ENCODE measurements around the gene ACTRT2. TPM values are rescaled to one million over a fixed set of nuclear protein-coding genes. Genes with fewer than 3 reads are reported as not detected.

The ACTRT2 gene
- total and polyA plus RNA-seq, 2 experiments from 2014 or later: not detected

GRCh38 chr1:3014443-3015268 lies 6.6 kb upstream of the ACTRT2 start:
- Histone ChIP-seq H3K27ac (no peak overlapping the region), H3K27me3 (replicated peaks; ENCODE audit: insufficient read depth) (peaks cover 13% of the 10 kb centered on the region), H3K4me3 (no peak overlapping the region), H3K9me2 (ENCODE audit: insufficient read depth) (no peaks in the 10 kb centered on the region), H3F3A (ENCODE audit: insufficient read depth) (no peaks in the 10 kb centered on the region), H3K36me3 (ENCODE audit: low read depth) (no peaks in the 10 kb centered on the region), H3K9ac (no peak overlapping the region), H2AFZ (no peak overlapping the region), H3K79me2 (ENCODE audit: insufficient read depth) (no peaks in the 10 kb centered on the region), H3K4me2 (ENCODE audit: unreplicated experiment) (no peak overlapping the region), H4K20me1 (ENCODE audit: insufficient read depth) (no peaks in the 10 kb centered on the region), H3K4me1 (ENCODE audit: insufficient read depth) (no peaks in the 10 kb centered on the region), H3K9me3 (ENCODE audit: low read depth) (no peaks in the 10 kb centered on the region)
- no peak for DNase-seq
- no peak for TF ChIP-seq EZH2phosphoT487 (IDR thresholded peaks at IDR 0.05; ENCODE audit: insufficient read depth, low read depth)
- TF ChIP-seq EZH2 (IDR thresholded peaks at IDR 0.05; ENCODE audit: insufficient read depth, poor library complexity, severe bottlenecking): no peak
- in situ Hi-C loops (cut with MboI): loop anchor here (10.0 to 25.0 kb wide), 2 partner anchors 400 to 602 kb away; partner anchors contain the start of gene PEX10
- 46 to 50% methylated on average over 26 of the region's 26 CpGs for WGBS, 2 experiments (ENCODE audit: low coverage in 1 of 2, low lambda C conversion rate in 2 of 2, missing lambda C conversion rate in 2 of 2)

DNA sequence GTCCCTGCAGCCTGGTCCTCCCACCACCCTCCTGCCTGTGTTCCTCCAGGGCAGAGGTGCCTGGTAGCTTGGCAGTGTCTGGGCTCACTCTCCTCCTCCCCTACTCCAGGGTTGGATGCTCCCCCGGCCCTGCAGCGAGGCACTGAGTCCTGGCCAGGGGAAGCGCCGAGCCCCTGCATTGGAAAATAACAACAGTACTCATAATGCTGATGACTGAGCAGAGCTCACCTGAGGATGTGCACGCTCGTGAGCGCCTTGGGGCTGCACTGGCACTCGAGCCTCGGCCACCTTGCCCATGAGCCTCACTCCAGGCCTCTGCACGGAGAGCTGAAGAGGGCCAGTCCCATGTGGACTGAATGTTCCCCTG lies 6.0 kb upstream of the ACTRT2 start:
- Histone ChIP-seq H3K36me3 (ENCODE audit: low read depth) (no peaks in the 10 kb centered on the region), H4K20me1 (ENCODE audit: insufficient read depth) (no peaks in the 10 kb centered on the region), H3K4me2 (ENCODE audit: unreplicated experiment) (no peak overlapping the region), H3K9me3 (ENCODE audit: low read depth) (no peaks in the 10 kb centered on the region), H3K27ac (no peak overlapping the region), H3K27me3 (replicated peaks; ENCODE audit: insufficient read depth) (peaks cover 13% of the 10 kb centered on the region), H3K9ac (no peak overlapping the region), H3K79me2 (ENCODE audit: insufficient read depth) (no peaks in the 10 kb centered on the region), H3K9me2 (ENCODE audit: insufficient read depth) (no peaks in the 10 kb centered on the region), H3F3A (ENCODE audit: insufficient read depth) (no peaks in the 10 kb centered on the region), H2AFZ (no peak overlapping the region), H3K4me3 (no peak overlapping the region), H3K4me1 (ENCODE audit: insufficient read depth) (no peaks in the 10 kb centered on the region)
- TF ChIP-seq EZH2phosphoT487 (IDR thresholded peaks at IDR 0.05; ENCODE audit: insufficient read depth, low read depth) (no peak), EZH2 (IDR thresholded peaks at IDR 0.05; ENCODE audit: insufficient read depth, poor library complexity, severe bottlenecking) (no peak)
- in situ Hi-C loops (cut with MboI): loop anchor here (10.0 to 25.0 kb wide), 2 partner anchors 400 to 603 kb away; partner anchors contain the start of gene PEX10
- 46 to 50% methylated on average over 10 of the region's 10 CpGs for WGBS, 2 experiments (ENCODE audit: low coverage in 1 of 2, low lambda C conversion rate in 2 of 2, missing lambda C conversion rate in 2 of 2)
- no peak for DNase-seq

DNA sequence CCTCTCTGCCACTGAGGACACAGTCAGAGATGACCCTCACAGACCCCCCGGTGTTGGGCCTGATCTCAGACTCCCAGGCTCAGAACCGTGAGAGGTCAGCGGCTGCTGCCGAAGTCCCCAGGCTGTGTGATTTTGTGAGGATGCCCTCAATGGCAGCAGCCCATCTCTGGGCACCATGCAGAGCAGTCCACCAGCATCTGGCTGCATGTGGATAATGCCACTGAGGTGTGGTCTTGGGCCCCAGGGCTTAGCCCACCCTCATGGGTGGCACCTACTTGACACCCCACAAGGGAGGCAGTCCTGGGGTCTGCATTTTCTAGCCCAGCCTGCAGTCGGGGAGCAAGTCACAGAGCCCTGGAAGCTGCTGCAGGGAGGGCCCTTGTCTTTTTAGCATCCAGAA lies 5.5 kb upstream of the ACTRT2 start:
- no peaks in the 10 kb centered on the region for H4K20me1 ChIP-seq (ENCODE audit: insufficient read depth)
- H3K9me3 ChIP-seq (ENCODE audit: low read depth): no peaks in the 10 kb centered on the region
- in situ Hi-C loops (cut with MboI): loop anchor here (10.0 to 25.0 kb wide), 2 partner anchors 399 to 603 kb away; partner anchors contain the start of gene PEX10

GRCh38 chr1:3016641-3017439 lies 4.4 kb upstream of the ACTRT2 start:
- no peaks in the 10 kb centered on the region for H4K20me1 ChIP-seq (ENCODE audit: insufficient read depth)
- no peak overlapping the region for H3K4me2 ChIP-seq (ENCODE audit: unreplicated experiment)
- no peaks in the 10 kb centered on the region for H3K36me3 ChIP-seq (ENCODE audit: low read depth)
- no peak overlapping the region for H2AFZ ChIP-seq
- no peaks in the 10 kb centered on the region for H3K4me1 ChIP-seq (ENCODE audit: insufficient read depth)
- no peak for DNase-seq
- H3K27ac ChIP-seq: no peak overlapping the region
- in situ Hi-C loops (cut with MboI): loop anchor here (10.0 to 25.0 kb wide), 2 partner anchors 398 to 605 kb away; partner anchors contain the start of gene PEX10
- TF ChIP-seq EZH2 (IDR thresholded peaks at IDR 0.05; ENCODE audit: insufficient read depth, poor library complexity, severe bottlenecking) (no peak), EZH2phosphoT487 (IDR thresholded peaks at IDR 0.05; ENCODE audit: insufficient read depth, low read depth) (no peak)
- no peak overlapping the region for H3K4me3 ChIP-seq
- 18 to 30% methylated on average over 17 to 22 of the region's 22 CpGs for WGBS, 2 experiments (ENCODE audit: low coverage in 1 of 2, low lambda C conversion rate in 2 of 2, missing lambda C conversion rate in 2 of 2)
- H3K9me3 ChIP-seq (ENCODE audit: low read depth): no peaks in the 10 kb centered on the region
- H3K9me2 ChIP-seq (ENCODE audit: insufficient read depth): no peaks in the 10 kb centered on the region
- no peaks in the 10 kb centered on the region for H3F3A ChIP-seq (ENCODE audit: insufficient read depth)
- H3K9ac ChIP-seq: no peak overlapping the region
- H3K79me2 ChIP-seq (ENCODE audit: insufficient read depth): no peaks in the 10 kb centered on the region
- peaks cover 13% of the 10 kb centered on the region; the same call in 1 of the 2 replicates for H3K27me3 ChIP-seq (replicated peaks; ENCODE audit: insufficient read depth)

More for the DNA sequence above, 5.5 kb upstream of the ACTRT2 start:
- Histone ChIP-seq H3K79me2 (ENCODE audit: insufficient read depth) (no peaks in the 10 kb centered on the region), H3K4me3 (no peak overlapping the region), H3F3A (ENCODE audit: insufficient read depth) (no peaks in the 10 kb centered on the region), H3K4me2 (ENCODE audit: unreplicated experiment) (no peak overlapping the region), H3K9ac (no peak overlapping the region), H3K9me2 (ENCODE audit: insufficient read depth) (no peaks in the 10 kb centered on the region), H3K4me1 (ENCODE audit: insufficient read depth) (no peaks in the 10 kb centered on the region), H3K27me3 (replicated peaks; ENCODE audit: insufficient read depth) (peaks cover 13% of the 10 kb centered on the region), H3K27ac (no peak overlapping the region), H2AFZ (no peak overlapping the region), H3K36me3 (ENCODE audit: low read depth) (no peaks in the 10 kb centered on the region)
- no peak for DNase-seq
- TF ChIP-seq EZH2phosphoT487 (IDR thresholded peaks at IDR 0.05; ENCODE audit: insufficient read depth, low read depth) (no peak), EZH2 (IDR thresholded peaks at IDR 0.05; ENCODE audit: insufficient read depth, poor library complexity, severe bottlenecking) (no peak)
- WGBS, 2 experiments (ENCODE audit: low coverage in 1 of 2, low lambda C conversion rate in 2 of 2, missing lambda C conversion rate in 2 of 2): 32 to 37% methylated on average over 3 to 5 of the region's 5 CpGs
